Trophoblast cell (in vitro differentiated cells and primary cell): ENCODE results near the gene PTPRQ.

Experiments used
- DNase-seq, 2 donors: peaks; one replicate each; pipeline ENCODE4 v3.0.0-alpha.2; 2016
- H2AFZ ChIP-seq: 2 replicates; pipeline ENCODE4 v1.6.1; 2013; ENCODE audit warnings: low read length, moderate library complexity, mild to moderate bottlenecking; ENCODE audit not compliant: insufficient read depth, poor library complexity
- H2AK5ac ChIP-seq: 2 replicates; pipeline ENCODE4 v1.6.1; 2013; ENCODE audit warnings: mild to moderate bottlenecking, low read length
- H2BK120ac ChIP-seq: 2 replicates; pipeline ENCODE4 v1.6.1; 2013; ENCODE audit warnings: low read length, mild to moderate bottlenecking, moderate library complexity; ENCODE audit not compliant: insufficient read depth, poor library complexity
- H2BK12ac ChIP-seq: 2 replicates; pipeline ENCODE4 v1.6.1; 2013; ENCODE audit warnings: mild to moderate bottlenecking, low read length, moderate library complexity
- H2BK5ac ChIP-seq: 2 replicates; pipeline ENCODE4 v1.6.1; 2013; ENCODE audit warnings: low read length, low read depth, moderate library complexity, mild to moderate bottlenecking; ENCODE audit not compliant: poor library complexity
- H3K14ac ChIP-seq: 2 replicates; pipeline ENCODE4 v1.6.1; 2013; ENCODE audit warnings: mild to moderate bottlenecking, low read length
- H3K18ac ChIP-seq: 2 replicates; pipeline ENCODE4 v1.6.1; 2013; ENCODE audit warnings: mild to moderate bottlenecking, low read length
- H3K23ac ChIP-seq: 2 replicates; pipeline ENCODE4 v1.6.1; 2013; ENCODE audit warnings: low read length
- H3K27ac ChIP-seq: 2 replicates; pipeline ENCODE4 v1.5.1; 2013; ENCODE audit warnings: low read depth, mild to moderate bottlenecking, inconsistent platforms, low read length, moderate library complexity
- H3K27me3 ChIP-seq: 2 replicates; pipeline ENCODE4 v1.6.1; 2013; ENCODE audit warnings: inconsistent platforms, mild to moderate bottlenecking, low read length, moderate library complexity; ENCODE audit not compliant: insufficient read depth
- H3K36me3 ChIP-seq, 2 experiments: 1 replicate in 1 of 2; 2 replicates in 1 of 2; pipeline ENCODE4 v1.6.1; 2013; ENCODE audit warnings: low read length in 2 of 2, mild to moderate bottlenecking in 2 of 2, moderate library complexity in 1 of 2; ENCODE audit not compliant: insufficient read depth in 2 of 2, control insufficient read depth in 1 of 2
- H3K4ac ChIP-seq: 2 replicates; pipeline ENCODE4 v1.6.1; 2013; ENCODE audit warnings: low read depth, mild to moderate bottlenecking, low read length, moderate library complexity
- H3K4me1 ChIP-seq, 2 experiments: 1 replicate in 1 of 2; 2 replicates in 1 of 2; pipeline ENCODE4 v1.6.1; 2013; ENCODE audit warnings: low read length in 2 of 2, mild to moderate bottlenecking in 2 of 2, moderate library complexity in 1 of 2; ENCODE audit not compliant: insufficient read depth in 2 of 2, control insufficient read depth in 1 of 2
- H3K4me2 ChIP-seq: 2 replicates; pipeline ENCODE4 v1.6.1; 2013; ENCODE audit warnings: inconsistent platforms, mild to moderate bottlenecking, low read length, moderate library complexity
- H3K4me3 ChIP-seq: 2 replicates; pipeline ENCODE4 v1.5.1; 2013; ENCODE audit warnings: mild to moderate bottlenecking, low read depth, low read length, inconsistent platforms
- H3K79me1 ChIP-seq: one replicate; pipeline ENCODE4 v1.6.1; 2013; ENCODE audit warnings: low read length
- H3K79me2 ChIP-seq: 2 replicates; pipeline ENCODE4 v1.6.1; 2013; ENCODE audit warnings: low read length, mild to moderate bottlenecking; ENCODE audit not compliant: control insufficient read depth, insufficient read depth, poor library complexity
- H3K9ac ChIP-seq: 2 replicates; pipeline ENCODE4 v1.6.1; 2013; ENCODE audit warnings: mild to moderate bottlenecking, low read length
- H3K9me3 ChIP-seq: 2 replicates; pipeline ENCODE4 v1.6.1; 2013; ENCODE audit warnings: low read depth, mild to moderate bottlenecking, control low read depth, inconsistent platforms, low read length; ENCODE audit not compliant: insufficient read depth
- H4K12ac ChIP-seq: 2 replicates; pipeline ENCODE4 v1.6.1; 2013; ENCODE audit warnings: low read depth, mild to moderate bottlenecking, low read length, moderate library complexity
- H4K8ac ChIP-seq: 2 replicates; pipeline ENCODE4 v1.6.1; 2013; ENCODE audit warnings: low read depth, mild to moderate bottlenecking, low read length, moderate library complexity
- H4K91ac ChIP-seq: one replicate; pipeline ENCODE4 v1.6.1; 2013; ENCODE audit warnings: low read depth, mild to moderate bottlenecking, low read length, moderate library complexity
- WGBS: extraction: QIAGEN DNeasy Blood & Tissue Kit; methylation state at CpG from one replicate; pipeline ENCODE4 v1.1.7; 2013; ENCODE audit warnings: missing lambda C conversion rate; ENCODE audit not compliant: insufficient read length, insufficient coverage; ENCODE audit errors: extremely low coverage; 5-methylcytosine and 5-hydroxymethylcytosine counted together

PTPRQ gene

GRCh38 chr12:80707830-80708258, 263.8 kb downstream of the PTPRQ start:
- Histone ChIP-seq H2BK5ac (no peak overlapping the region), H3K79me1 (no peaks in the 10 kb centered on the region), H3K18ac (no peak overlapping the region), H3K79me2 (no peaks in the 10 kb centered on the region), H3K27ac (no peak overlapping the region), H3K14ac (no peak overlapping the region), H2BK12ac (no peak overlapping the region), H3K23ac (no peak overlapping the region), H2AFZ (no peak overlapping the region), H3K4me3 (no peak overlapping the region), H2AK5ac (no peak overlapping the region), H3K4ac (no peak overlapping the region), H3K4me2 (peak overlapping the region; percentile 64), H3K4me1 (peaks cover 5 to 9% of the 10 kb centered on the region in 2 experiments), H4K8ac (no peak overlapping the region), H3K27me3 (peaks cover 33% of the 10 kb centered on the region), H2BK120ac (no peak overlapping the region), H3K9me3 (peaks cover 3% of the 10 kb centered on the region), H4K12ac (no peak overlapping the region), H4K91ac (no peak overlapping the region), H3K36me3 (no peaks in the 10 kb centered on the region), H3K9ac (no peak overlapping the region)
- WGBS = no CpG with 5 or more reads among the region's 21 CpGs
- DNase-seq = no peak

- no peak overlapping the region for H3K9ac ChIP-seq
- H3K4me3 ChIP-seq = peak overlapping the region; percentile 19
- no peak overlapping the region for H4K8ac ChIP-seq
- no peak overlapping the region for H2BK12ac ChIP-seq
- H3K27ac ChIP-seq = no peak overlapping the region
- H2BK5ac ChIP-seq = no peak overlapping the region
- H4K12ac ChIP-seq = no peak overlapping the region
- no peak overlapping the region for H2AFZ ChIP-seq
- peaks cover 4 to 5% of the 10 kb centered on the region in 2 experiments for H3K4me1 ChIP-seq
- no peaks in the 10 kb centered on the region for H3K79me2 ChIP-seq
- no peak overlapping the region for H4K91ac ChIP-seq
- no peak overlapping the region for H2AK5ac ChIP-seq
- H3K18ac ChIP-seq = no peak overlapping the region
- H3K36me3 ChIP-seq = no peaks in the 10 kb centered on the region
- H3K4me2 ChIP-seq = peak overlapping the region; percentile 64
- no peak overlapping the region for H3K14ac ChIP-seq
- no peak overlapping the region for H3K4ac ChIP-seq
- peaks cover 3% of the 10 kb centered on the region for H3K9me3 ChIP-seq
- no peak for DNase-seq
- no CpG with 5 or more reads among the region's 50 CpGs for whole genome bisulfite sequencing
- no peaks in the 10 kb centered on the region for H3K79me1 ChIP-seq
- H3K23ac ChIP-seq = peak overlapping the region; percentile 63
- no peak overlapping the region for H2BK120ac ChIP-seq
- H3K27me3 ChIP-seq = peaks cover 33% of the 10 kb centered on the region
Measured at GRCh38 chr12:80708259-80708974, 264.4 kb downstream of the PTPRQ start.

GRCh38 chr12:80708975-80709328, 264.9 kb downstream of the PTPRQ start:
- Histone ChIP-seq H3K4me1 (peaks cover 4 to 5% of the 10 kb centered on the region in 2 experiments), H2AK5ac (no peak overlapping the region), H3K4me3 (no peak overlapping the region), H3K9me3 (peaks cover 3% of the 10 kb centered on the region), H3K27me3 (peaks cover 33% of the 10 kb centered on the region), H2BK12ac (no peak overlapping the region), H3K4me2 (peak overlapping the region; percentile 64), H3K27ac (no peak overlapping the region), H3K4ac (no peak overlapping the region), H3K9ac (no peak overlapping the region), H2BK5ac (no peak overlapping the region), H3K36me3 (no peaks in the 10 kb centered on the region), H3K79me2 (no peaks in the 10 kb centered on the region), H4K8ac (no peak overlapping the region), H4K12ac (no peak overlapping the region), H3K14ac (no peak overlapping the region), H3K18ac (no peak overlapping the region), H2AFZ (no peak overlapping the region), H4K91ac (no peak overlapping the region), H3K79me1 (no peaks in the 10 kb centered on the region), H3K23ac (peak overlapping the region; percentile 63), H2BK120ac (no peak overlapping the region)
- WGBS = no CpG with 5 or more reads among the region's 10 CpGs
- no peak for DNase-seq

- Histone ChIP-seq H3K9me3 (peaks cover 3% of the 10 kb centered on the region), H3K14ac (no peak overlapping the region), H2BK120ac (no peak overlapping the region), H3K4ac (no peak overlapping the region), H3K23ac (no peak overlapping the region), H3K4me3 (no peak overlapping the region), H4K12ac (no peak overlapping the region), H3K4me2 (peak overlapping the region; percentile 45), H2AFZ (no peak overlapping the region), H3K9ac (no peak overlapping the region), H3K27ac (no peak overlapping the region), H3K36me3 (no peaks in the 10 kb centered on the region), H4K8ac (no peak overlapping the region), H2BK12ac (no peak overlapping the region), H3K18ac (no peak overlapping the region), H3K79me1 (no peaks in the 10 kb centered on the region), H4K91ac (no peak overlapping the region), H3K27me3 (peaks cover 33% of the 10 kb centered on the region), H2BK5ac (no peak overlapping the region), H3K4me1 (peaks cover 4 to 5% of the 10 kb centered on the region in 2 experiments), H3K79me2 (no peaks in the 10 kb centered on the region), H2AK5ac (no peak overlapping the region)
- DNase-seq = peak in 1 of 2 donors; percentile 18
- no CpG with 5 or more reads among the region's 20 CpGs for WGBS
Measured at GRCh38 chr12:80709811-80710726, 266.0 kb downstream of the PTPRQ start.
